Astrocyte (in vitro differentiated cells and primary cell): ENCODE measurements around the gene DLX1. TPM values are rescaled to one million over a fixed set of nuclear protein-coding genes. Genes with fewer than 3 reads are reported as not detected.

Source experiments
- DNase-seq: peaks from one replicate; pipeline ENCODE4 v3.0.0-alpha.2; 2010; ENCODE audit warnings: low read depth
- FAIRE-seq: peaks from 2 replicates; lab custom pipeline; 2011; peaks lifted over from hg19 to GRCh38; lab: Jason Lieb, UNC
- H2AFZ ChIP-seq: 2 replicates; pipeline ENCODE4 v1.6.0; 2012; ENCODE audit warnings: low read depth, low read length, inconsistent platforms
- H3K27ac ChIP-seq: 2 replicates; pipeline ENCODE4 v1.5.1; 2011; ENCODE audit warnings: low read depth, low read length, inconsistent platforms
- H3K27me3 ChIP-seq: 2 replicates; pipeline ENCODE4 v1.6.0; 2011; ENCODE audit warnings: low read length, inconsistent platforms; ENCODE audit not compliant: insufficient read depth
- H3K36me3 ChIP-seq: 2 replicates; pipeline ENCODE4 v1.5.1; 2011; ENCODE audit warnings: low read length, inconsistent platforms; ENCODE audit not compliant: insufficient read depth
- H3K4me1 ChIP-seq: 2 replicates; pipeline ENCODE4 v1.5.1; 2011; ENCODE audit warnings: low read length, inconsistent platforms; ENCODE audit not compliant: insufficient read depth
- H3K4me2 ChIP-seq: 2 replicates; pipeline ENCODE4 v1.6.0; 2012; ENCODE audit warnings: low read length, inconsistent platforms
- H3K4me3 ChIP-seq: 2 replicates; pipeline ENCODE4 v1.5.1; 2011; ENCODE audit warnings: low read depth, mild to moderate bottlenecking, low read length, inconsistent platforms; ENCODE audit not compliant: insufficient read depth
- H3K79me2 ChIP-seq: 2 replicates; pipeline ENCODE4 v1.6.0; 2012; ENCODE audit warnings: mild to moderate bottlenecking, low read length, inconsistent platforms; ENCODE audit not compliant: insufficient read depth
- H3K9ac ChIP-seq: 2 replicates; pipeline ENCODE4 v1.6.0; 2012; ENCODE audit warnings: mild to moderate bottlenecking, low read length, inconsistent platforms
- H3K9me3 ChIP-seq: 2 replicates; pipeline ENCODE4 v1.5.1; 2012; ENCODE audit warnings: low read depth, mild to moderate bottlenecking, low read length, inconsistent platforms; ENCODE audit not compliant: insufficient read depth
- H4K20me1 ChIP-seq: 2 replicates; pipeline ENCODE4 v1.6.0; 2012; ENCODE audit warnings: low read length, inconsistent platforms; ENCODE audit not compliant: insufficient read depth
- H3K27ac Mint-ChIP-seq: one replicate; pipeline ENCODE4 v1.8.0; 2021; ENCODE audit warnings: mild to moderate bottlenecking, mixed read lengths; ENCODE audit not compliant: unreplicated experiment
- H3K27me3 Mint-ChIP-seq: one replicate; pipeline ENCODE4 v1.8.0; 2021; ENCODE audit warnings: low read depth, mixed read lengths; ENCODE audit not compliant: unreplicated experiment
- H3K36me3 Mint-ChIP-seq: one replicate; pipeline ENCODE4 v1.8.0; 2021; ENCODE audit warnings: low read depth, mixed read lengths; ENCODE audit not compliant: unreplicated experiment
- H3K4me1 Mint-ChIP-seq: one replicate; pipeline ENCODE4 v1.8.0; 2021; ENCODE audit warnings: low read depth, mixed read lengths; ENCODE audit not compliant: unreplicated experiment
- H3K4me3 Mint-ChIP-seq: one replicate; pipeline ENCODE4 v1.8.0; 2021; ENCODE audit warnings: mild to moderate bottlenecking, moderate library complexity, mixed read lengths; ENCODE audit not compliant: unreplicated experiment
- H3K9me3 Mint-ChIP-seq: one replicate; pipeline ENCODE4 v1.8.0; 2021; ENCODE audit warnings: mild to moderate bottlenecking, mixed read lengths; ENCODE audit not compliant: unreplicated experiment
- EZH2 ChIP-seq: IDR thresholded peaks from 2 replicates; pipeline ENCODE4 v1.6.1; 2012; ENCODE audit warnings: mild to moderate bottlenecking, low read length, inconsistent platforms; ENCODE audit not compliant: insufficient read depth
- total RNA-seq: library from RNA; stranded (reverse); gene quantifications from 2 replicates; pipeline ENCODE4 v1.2.1, GENCODE V29; 2021
- TF ChIP-seq, protein P1 (sequence below): IDR thresholded peaks from 2 replicates; pipeline ENCODE4 v1.5.1; 2011; ENCODE audit warnings: low read depth, mild to moderate bottlenecking, inconsistent platforms, low read length, moderate library complexity; ENCODE audit not compliant: insufficient read depth

The DLX1 gene
- total RNA-seq, 1 donor from 2014 or later = 0.27 TPM

- FAIRE-seq = no peak
- Histone ChIP-seq H4K20me1 (peaks cover 8% of the 10 kb centered on the region), H3K9ac (peak overlapping the region; percentile 57), H3K4me1 (peaks cover 58% of the 10 kb centered on the region), H3K27me3 (peaks cover 41% of the 10 kb centered on the region), H3K79me2 (no peaks in the 10 kb centered on the region), H3K4me2 (peak overlapping the region; percentile 85), H3K9me3 (no peaks in the 10 kb centered on the region), H2AFZ (no peak overlapping the region), H3K4me3 (peak overlapping the region; percentile 55), H3K36me3 (no peaks in the 10 kb centered on the region), H3K27ac (no peak overlapping the region)
- Mint-ChIP-seq H3K36me3 (no peaks in the 10 kb centered on the region), H3K4me1 (peaks cover 22% of the 10 kb centered on the region), H3K9me3 (no peaks in the 10 kb centered on the region), H3K27ac (peak overlapping the region; percentile 4), H3K27me3 (peaks cover 19% of the 10 kb centered on the region), H3K4me3 (peak overlapping the region; percentile 27)
- TF ChIP-seq EZH2 = no peak
- TF ChIP-seq, protein P1, sequence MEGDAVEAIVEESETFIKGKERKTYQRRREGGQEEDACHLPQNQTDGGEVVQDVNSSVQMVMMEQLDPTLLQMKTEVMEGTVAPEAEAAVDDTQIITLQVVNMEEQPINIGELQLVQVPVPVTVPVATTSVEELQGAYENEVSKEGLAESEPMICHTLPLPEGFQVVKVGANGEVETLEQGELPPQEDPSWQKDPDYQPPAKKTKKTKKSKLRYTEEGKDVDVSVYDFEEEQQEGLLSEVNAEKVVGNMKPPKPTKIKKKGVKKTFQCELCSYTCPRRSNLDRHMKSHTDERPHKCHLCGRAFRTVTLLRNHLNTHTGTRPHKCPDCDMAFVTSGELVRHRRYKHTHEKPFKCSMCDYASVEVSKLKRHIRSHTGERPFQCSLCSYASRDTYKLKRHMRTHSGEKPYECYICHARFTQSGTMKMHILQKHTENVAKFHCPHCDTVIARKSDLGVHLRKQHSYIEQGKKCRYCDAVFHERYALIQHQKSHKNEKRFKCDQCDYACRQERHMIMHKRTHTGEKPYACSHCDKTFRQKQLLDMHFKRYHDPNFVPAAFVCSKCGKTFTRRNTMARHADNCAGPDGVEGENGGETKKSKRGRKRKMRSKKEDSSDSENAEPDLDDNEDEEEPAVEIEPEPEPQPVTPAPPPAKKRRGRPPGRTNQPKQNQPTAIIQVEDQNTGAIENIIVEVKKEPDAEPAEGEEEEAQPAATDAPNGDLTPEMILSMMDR = no peak
- DNase-seq = no peak
These were observed 13.0 kb downstream of the DLX1 start for GRCh38 chr2:172098287-172098649.

DNA sequence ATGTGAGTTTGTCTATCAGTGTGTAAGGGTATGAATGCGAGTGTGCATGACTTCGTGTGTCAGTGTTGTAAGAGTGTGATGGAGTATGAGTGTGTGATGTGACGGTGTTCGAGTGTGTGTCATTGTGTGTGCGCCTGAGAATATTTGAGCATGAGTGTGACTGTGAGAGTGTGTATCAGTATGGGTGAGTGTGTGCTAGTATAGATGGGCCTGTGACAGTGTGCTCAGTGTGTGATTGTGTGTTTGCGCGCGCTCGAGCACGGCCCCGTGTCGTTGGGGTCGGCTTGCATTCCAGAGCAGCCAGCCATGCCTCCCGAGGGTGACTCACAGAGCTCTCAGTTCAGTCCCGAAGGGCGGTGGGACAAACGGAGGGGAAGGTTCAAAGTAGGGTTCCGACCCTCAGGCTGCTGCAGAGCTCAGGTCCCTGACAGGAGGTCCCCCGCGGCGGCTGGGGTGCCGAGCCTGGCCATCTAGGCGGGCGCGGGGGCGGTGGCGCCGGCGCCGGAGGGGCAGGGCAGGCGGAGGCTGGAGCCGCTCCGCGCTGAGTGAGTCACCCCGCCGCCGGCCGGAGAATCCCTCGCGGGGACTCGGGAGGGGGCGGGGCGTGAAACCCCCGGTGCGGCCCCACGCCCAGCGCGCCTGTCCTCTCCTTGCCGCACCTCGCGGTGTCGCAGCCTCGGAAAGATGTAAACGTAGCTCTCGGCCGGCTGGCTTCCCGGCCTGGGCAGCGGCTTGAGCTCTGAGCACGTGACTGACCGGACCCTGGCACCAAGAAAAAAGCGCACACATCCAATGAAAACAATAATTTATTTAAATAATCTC lies 13.6 kb downstream of the DLX1 start:
- Mint-ChIP-seq H3K36me3 (no peaks in the 10 kb centered on the region), H3K4me1 (peaks cover 22% of the 10 kb centered on the region), H3K9me3 (no peaks in the 10 kb centered on the region), H3K4me3 (peak overlapping the region; percentile 71), H3K27ac (peak overlapping the region; percentile 4), H3K27me3 (peaks cover 17% of the 10 kb centered on the region)
- Histone ChIP-seq H3K4me2 (peak overlapping the region; percentile 85), H2AFZ (peak overlapping the region; percentile 80), H3K79me2 (no peaks in the 10 kb centered on the region), H3K9ac (peak overlapping the region; percentile 57), H3K27me3 (peaks cover 37% of the 10 kb centered on the region), H3K4me1 (peaks cover 62% of the 10 kb centered on the region), H4K20me1 (peaks cover 3% of the 10 kb centered on the region), H3K36me3 (no peaks in the 10 kb centered on the region), H3K9me3 (no peaks in the 10 kb centered on the region), H3K4me3 (peak overlapping the region; percentile 55), H3K27ac (peak overlapping the region; percentile 47)
- FAIRE-seq = no peak
- TF ChIP-seq EZH2 = no peak
- TF ChIP-seq, protein P1 = no peak
- DNase-seq = peak; percentile 65
